HG02642 (cell line): ENCODE data around the gene SAT1.

ENCODE experiments used
- ATAC-seq: cut with Tn5 transposase; IDR thresholded peaks from one replicate; pipeline ENCODE4 v1.9.1; 2021; ENCODE audit warnings: mild to moderate bottlenecking; ENCODE audit not compliant: unreplicated experiment, poor library complexity

The SAT1 gene

DNA sequence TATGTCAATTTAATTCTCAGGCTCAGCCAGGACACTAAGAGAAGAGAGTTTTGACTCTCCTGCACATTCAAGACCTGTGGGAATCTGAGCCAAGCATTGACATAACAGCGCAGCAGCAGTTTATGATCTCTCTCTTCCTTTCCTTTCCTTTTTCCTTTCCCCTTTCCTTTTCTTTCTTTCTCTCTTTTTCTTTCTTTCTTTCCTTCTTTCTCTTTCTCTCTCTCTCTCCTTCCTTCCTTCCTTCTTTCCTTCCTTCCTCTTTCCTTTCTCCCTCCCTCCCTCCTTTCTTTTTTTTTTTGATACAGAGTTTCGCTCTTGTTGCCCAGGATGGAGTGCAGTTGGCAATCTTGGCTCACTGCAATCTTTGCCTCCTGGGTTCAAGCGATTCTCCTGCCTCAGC is 21.6 kb downstream of the SAT1 start:
- ATAC-seq, result no peak

DNA sequence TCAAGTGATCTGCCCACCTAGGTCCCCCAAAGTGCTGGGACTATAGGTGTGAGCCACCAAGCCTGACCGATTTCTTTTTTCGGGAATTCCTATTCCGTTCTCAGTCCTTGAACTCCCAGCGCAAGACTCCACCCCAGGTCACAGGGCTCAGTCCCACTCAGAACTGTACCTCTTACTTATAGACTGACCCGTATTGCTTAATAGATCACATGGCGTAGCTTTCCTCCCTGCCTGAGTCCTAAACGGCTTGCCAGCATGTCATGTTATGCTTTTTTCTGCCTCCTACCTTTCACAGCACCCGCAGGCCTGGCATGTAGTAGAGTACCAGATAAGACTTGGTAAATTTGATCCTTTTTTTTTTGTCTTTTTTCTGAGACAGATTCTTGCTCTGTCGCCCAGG is 22.4 kb downstream of the SAT1 start:
- ATAC-seq, result no peak

DNA sequence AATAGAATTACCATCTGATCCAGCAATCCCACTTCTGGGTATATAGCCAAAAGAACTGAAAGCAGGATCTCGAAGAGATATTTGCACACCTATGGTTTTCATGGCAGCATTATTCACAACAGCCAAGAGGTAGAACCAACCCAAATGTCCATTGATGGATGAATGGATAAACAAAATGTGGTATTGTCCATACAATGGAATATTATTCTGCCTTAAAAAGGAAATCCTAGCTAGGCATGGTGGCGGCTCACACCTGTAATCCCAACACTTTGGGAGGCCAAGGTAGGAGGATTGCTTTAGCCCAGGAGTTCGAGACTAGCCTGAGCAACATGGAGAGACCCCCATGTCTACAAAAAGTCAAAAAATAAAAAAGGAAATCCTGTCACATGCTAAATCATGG is 27.3 kb downstream of the SAT1 start:
- no peak for ATAC-seq

DNA sequence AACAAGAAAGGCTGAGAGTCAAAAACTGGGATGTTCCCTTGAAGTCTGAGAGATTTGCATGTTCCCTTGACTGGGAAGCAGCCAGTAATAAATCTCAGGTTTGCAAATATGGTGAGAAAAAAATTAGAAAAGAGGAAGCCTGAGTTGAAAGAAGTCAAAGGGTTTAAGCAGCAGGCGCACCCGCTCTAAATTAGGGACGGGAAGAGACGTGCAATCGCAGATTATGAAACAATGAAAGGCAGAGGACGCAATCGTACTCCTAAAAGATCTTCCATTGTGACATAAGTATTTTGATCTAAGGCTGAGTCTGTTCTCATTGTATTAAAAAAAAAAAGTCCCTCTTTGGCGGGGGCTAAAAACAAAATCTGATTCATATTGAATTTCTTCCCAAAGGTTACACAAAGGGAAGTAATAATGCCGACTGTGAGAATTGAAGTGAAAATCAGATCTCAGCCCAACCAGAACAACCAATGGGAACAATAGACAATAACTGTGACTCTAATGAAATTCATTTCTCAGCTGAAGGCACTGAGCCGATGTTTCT is 28.2 kb downstream of the SAT1 start:
- no peak for ATAC-seq

DNA sequence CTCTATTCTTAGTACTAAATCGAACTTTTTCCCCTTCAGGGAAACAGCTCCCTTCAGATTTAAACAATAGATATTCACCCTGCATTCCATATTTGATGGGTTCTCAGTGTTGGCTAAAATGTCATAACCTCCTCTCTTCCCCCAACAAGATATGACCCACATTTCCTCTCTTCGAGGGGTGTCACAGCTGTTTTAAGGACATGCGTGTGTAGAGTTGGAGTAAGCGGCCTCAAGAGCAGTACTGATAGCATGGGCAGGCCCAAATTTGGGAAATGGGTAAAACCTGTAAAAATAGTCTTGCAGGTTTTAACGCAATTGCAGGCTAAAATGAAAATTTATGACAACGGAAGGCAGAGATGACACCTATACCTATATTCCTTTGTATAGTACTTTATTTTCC is 28.7 kb downstream of the SAT1 start:
- ATAC-seq, result no peak

DNA sequence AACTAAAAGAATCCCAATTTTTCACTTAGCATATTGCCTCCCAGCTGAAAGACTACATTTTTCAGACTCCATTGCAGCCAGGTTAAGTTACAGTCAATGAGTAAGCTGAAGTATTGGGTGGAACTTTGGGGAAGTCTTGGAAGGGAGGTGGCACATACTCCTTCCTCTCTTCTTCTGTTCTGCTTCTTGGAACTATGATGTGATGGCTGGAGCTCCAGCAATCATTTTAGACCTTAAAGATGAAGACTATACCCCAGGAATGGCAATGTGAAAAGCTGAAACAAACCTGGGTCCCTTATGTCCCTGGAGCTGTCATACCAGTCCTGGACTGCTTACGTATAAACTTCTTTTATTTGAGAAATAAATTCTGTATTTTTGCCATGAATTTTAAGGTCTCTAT is 30.8 kb downstream of the SAT1 start:
- no peak for ATAC-seq

DNA sequence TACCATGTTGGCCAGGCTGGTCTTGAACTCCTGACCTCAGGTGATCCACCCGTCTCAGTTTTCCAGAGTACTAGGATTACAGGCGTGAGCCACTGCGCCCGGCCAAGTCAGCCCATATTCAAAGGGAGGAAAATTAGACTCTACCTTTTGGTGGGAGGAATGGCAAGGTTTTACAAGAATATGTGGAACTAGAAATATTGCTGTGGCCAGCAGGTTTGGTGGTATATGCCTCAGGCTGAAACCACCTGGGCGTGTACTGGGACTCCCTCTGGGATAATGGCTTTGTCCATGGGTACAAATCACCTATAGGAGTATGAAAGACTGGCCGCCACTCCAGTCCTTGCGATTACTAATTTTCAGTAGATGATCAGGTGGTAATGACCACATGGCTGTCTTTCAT is 32.4 kb downstream of the SAT1 start:
- ATAC-seq, result no peak

DNA sequence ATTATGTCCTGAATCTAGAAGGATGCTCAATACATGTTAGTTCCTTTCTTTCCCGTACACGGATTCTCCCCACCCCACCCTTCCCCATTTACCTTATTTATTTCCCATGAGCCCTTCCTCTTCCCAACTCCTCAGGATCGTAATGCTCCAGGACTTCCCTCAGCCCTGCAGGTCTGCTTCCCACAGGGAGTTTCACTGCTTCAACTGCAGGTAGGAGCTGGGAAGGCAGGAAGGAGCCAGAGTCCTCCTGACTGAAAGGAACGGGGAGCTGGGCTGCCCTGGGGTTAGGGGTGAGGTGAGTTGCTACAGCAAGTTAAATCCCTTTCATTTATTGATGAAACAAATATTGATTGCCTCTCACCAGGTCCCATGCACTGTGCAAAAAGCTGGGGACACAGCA is 33.2 kb downstream of the SAT1 start:
- no peak for ATAC-seq

DNA sequence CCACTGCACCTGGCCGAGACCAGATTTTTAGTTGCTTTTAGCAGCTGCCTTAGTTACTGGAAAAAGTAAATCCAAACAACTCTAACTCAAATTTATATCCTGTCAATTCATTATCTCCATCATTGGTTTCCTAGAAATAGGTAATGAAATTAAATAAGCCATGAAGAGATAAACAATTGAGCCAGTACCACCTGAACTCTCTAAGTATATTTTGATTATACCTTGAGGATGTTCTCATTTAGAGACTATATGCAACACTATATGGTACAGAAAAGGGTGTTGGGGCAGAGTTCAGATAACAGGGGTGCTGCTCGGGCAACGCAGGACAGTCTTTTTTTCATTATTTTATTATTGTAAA is 35.0 kb downstream of the SAT1 start:
- no peak for ATAC-seq

DNA sequence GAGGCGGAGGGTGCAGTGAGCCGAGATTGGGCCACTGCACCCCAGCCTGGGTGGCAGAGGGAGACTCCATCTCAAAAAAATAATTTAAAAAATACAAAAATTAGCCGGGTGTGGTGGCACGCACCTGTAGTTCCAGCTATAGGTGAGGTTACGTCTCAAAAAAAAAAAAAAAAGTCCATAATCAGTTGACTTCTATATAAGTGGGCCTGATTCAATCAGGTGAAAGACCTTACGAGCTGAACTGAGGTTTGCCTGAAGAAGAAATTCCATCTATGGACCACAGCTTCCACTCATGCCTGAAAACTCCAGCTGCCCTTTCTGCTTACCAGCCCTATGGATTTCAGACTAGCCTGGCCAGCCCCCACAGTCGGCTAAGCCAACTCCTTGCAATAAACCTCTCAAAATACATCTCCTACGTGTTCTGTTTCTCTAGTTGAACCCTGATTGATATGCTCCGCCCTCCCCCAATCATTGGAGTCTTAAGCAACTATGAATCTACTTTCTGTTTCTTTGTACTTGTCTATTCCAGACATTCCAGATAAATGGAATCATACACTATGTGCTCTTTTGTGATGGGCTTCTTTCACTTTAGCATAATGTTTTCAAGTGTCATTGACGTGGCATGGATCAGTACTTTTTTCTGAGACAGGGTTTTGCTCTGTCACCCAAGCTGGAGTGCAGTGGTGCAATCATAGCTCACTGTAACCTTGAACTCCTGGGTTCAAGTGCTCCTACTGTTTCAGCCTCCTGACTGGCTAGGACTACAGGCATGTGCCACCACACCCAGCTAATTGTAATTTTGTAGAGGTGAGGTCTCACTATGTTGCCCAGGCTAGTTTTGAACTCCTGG is 36.6 kb downstream of the SAT1 start:
- no peak for ATAC-seq

DNA sequence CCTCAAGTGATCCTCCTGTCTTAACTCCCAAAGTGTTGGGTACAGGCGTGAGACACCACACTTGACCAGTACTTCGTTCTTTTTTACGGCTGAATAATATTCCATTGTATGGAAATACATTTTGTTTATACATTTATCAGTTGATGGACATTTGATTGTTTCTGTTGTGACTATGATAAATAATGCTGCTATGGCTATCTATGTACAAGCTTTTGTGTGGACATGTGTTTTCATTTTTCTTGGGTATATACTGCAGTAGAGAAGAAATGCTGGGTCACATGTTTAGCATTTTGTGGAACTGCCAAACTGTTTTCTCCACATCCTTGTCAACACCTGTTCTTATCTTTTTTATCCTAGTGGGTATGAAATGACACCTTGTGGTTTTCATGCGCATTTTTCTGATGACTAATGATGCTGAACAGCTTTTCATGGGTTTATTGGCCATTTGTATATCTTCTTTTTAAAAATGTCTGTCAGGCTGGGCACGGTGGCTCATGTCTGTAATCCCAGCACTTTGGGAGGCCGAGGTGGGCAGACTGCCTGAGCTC is 37.3 kb downstream of the SAT1 start:
- ATAC-seq, result no peak

DNA sequence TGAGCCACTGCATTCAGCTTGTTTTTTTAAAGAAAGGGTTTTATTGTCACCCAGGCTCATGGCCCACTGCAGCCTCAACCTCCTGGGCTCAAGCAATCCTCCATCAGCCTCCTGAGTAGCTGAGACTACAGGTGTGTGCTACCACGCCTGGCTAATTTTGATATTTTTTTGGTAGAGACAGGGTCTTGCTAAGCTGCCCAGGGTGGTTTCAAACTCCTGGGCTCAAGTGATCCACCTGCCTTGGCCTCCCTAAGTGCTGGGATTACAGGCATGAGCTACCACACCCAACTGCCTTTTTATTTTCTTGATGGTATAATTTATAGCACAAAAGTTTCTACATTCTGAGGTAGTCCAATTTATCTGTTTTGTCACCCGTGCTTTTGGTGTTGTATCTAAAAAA is 38.9 kb downstream of the SAT1 start:
- no peak for ATAC-seq

DNA sequence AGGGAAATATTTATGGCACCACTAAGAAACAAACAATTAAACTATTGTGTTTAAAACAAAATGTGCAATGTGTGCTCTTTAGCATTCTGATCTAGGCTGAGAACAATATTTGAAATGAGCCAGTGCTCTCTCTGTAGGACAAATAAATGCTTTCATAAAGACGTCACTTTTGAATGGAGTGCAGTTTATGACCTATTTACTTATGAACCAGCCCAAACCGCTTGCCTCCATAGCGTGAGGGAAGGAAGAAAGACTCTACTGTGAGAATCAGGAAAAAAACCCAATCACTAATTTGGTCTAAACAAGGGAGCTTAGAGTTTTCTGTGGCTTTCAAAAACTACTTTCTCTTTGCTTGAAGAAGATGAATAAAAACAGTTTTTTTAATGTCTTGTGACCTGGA is 39.4 kb downstream of the SAT1 start:
- no peak for ATAC-seq

DNA sequence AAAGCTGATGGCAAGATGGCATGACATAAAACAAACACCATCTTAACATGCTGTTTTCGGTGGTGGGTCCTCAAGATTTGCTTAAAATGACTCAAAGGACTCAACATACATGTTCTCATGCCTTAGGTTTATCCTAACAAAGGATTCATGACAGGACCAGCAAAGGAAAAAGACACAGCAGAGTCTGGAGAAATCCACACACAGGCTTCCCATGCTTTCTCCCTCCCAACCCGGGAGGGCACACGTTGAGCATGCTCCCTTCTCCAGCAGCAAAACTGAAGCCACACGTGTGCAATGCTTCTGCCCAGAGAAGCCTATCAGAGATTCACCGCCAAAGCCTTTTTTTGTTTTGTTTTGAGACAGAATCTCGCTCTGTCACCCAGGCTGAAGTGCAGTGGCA is 39.9 kb downstream of the SAT1 start:
- ATAC-seq, result no peak

DNA sequence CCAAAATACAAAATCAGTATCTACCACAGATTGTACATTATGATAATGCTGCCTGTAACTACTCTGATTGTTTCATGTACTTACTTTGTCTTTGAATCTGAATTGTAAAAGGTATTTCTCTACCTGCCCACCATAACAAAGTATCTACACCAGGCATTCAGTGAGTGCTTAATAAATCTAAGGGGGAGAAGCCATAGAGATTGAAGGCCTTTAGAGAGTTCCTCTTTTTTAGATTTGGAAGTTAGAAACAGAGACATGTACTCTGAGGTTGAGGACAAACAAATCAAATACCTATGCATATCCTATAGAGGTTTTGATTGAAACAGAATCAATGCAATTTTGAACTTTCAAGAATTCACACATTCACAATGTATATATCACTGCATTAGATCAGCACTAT is 42.7 kb downstream of the SAT1 start:
- ATAC-seq, result no peak

DNA sequence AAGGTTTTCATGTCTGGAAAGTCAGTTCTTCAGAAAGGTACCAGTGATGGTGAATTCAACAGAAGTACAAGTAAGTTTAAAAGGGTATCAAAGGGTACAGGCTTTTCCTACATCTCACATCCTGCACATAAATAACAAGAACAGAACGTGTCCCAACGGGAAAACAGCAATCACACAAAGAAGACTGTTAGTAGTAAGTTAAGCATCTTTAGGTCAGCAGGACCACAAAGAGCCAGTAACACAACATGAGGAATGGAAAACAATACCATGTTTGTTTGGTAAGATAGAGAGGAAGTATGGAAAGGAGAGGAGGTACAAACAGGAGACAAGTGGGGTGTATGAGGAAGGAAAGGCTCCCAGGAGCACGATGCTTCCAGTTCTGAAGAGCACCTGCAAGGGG is 43.2 kb downstream of the SAT1 start:
- no peak for ATAC-seq

DNA sequence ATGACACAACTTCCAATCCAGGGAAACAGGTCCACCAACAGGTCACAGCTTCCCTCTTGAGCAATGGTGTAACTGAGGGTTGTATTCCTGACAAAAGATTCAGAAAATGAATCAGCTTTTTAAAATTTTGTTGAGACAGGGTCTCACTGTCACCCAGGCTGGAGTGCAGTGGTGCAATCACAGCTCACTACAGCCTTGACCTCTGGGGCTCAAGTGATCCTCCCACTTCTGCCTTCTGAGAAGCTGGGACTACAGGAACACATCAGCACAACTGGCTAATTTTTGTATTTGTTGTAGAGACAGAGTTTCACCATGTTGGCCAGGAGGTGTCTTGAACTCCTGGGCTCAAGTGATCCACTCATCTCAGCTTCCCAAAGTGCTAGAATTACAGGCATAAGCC is 43.7 kb downstream of the SAT1 start:
- no peak for ATAC-seq

DNA sequence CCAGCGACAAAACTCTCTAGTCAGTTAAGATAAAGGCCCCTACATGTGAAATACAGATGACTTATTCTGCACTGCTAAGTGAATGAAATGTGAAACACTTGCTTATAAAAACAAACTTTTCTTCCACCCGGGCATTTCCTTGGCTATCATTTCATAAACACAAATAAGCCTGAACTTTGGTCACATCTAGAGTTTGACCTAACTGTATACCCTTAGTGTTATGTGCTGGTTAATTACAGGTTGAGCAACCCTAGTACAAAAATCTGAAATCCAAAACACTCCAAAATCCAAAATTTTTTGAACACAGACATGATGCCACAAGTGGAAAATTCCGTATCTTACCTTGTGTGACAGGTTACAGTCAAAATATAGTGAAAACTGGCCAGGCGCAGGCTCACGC is 45.9 kb downstream of the SAT1 start:
- ATAC-seq, result no peak

DNA sequence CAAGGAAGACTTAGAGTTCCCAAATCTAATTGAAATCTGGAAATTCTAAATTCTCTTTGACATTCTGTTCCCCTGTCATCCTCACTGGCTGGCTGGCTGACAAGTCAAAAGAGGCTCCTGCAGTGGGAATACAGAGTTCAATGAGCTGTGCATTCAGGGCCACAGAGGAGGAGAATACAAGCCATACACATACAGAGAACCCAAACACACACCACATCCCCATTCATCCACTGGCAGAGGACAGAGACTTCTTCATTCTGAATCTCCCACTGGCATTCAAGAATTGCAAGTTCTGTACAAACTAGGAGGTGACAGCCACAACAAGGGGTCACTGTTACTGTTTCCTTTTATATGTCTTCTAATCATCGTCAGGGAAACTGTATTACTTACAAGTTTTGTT is 49.7 kb downstream of the SAT1 start:
- no peak for ATAC-seq
